HepG2 (cell line): ENCODE results near the gene HDAC5. TPM values are rescaled to one million over a fixed set of nuclear protein-coding genes. Genes with fewer than 3 reads are reported as not detected.

Experiments
- NCOA5 ChIP-seq: sonication (generic); formaldehyde crosslinking; IDR thresholded peaks from 2 replicates; pipeline ENCODE4 v1.4.0; 2020; ENCODE audit warnings: missing genetic modification reagents
- SNRNP70 ChIP-seq: fragments of 200-400 bp; formaldehyde crosslinking; IDR thresholded peaks from 2 replicates; pipeline ENCODE4 v1.6.1; 2017; ENCODE audit warnings: mild to moderate bottlenecking, low read depth, low read length, moderate library complexity
- TEAD3 ChIP-seq: optimal IDR thresholded peaks from 2 replicates; pipeline ENCODE3; 2016; ENCODE audit warnings: borderline replicate concordance
- TRIM24 ChIP-seq: sonication (generic); formaldehyde crosslinking; IDR thresholded peaks from 2 replicates; pipeline ENCODE4 v1.8.0; 2022; ENCODE audit warnings: mild to moderate bottlenecking, missing genetic modification reagents
- TSC22D2 ChIP-seq: sonication (generic); formaldehyde crosslinking; IDR thresholded peaks from 2 replicates; pipeline ENCODE4 v1.5.1; 2020; ENCODE audit warnings: missing genetic modification reagents, mild to moderate bottlenecking, borderline replicate concordance
- ZNF224 ChIP-seq: sonication (generic); formaldehyde crosslinking; IDR thresholded peaks from 2 replicates; pipeline ENCODE4 v1.5.0; 2020; ENCODE audit warnings: mild to moderate bottlenecking, missing genetic modification reagents
- ZNF24 ChIP-seq: fragments of 450-650 bp; IDR thresholded peaks from 2 replicates; pipeline ENCODE4 v1.6.1; 2017; ENCODE audit warnings: antibody characterized with exemption, mild to moderate bottlenecking
- ZNF367 ChIP-seq: sonication (generic); formaldehyde crosslinking; IDR thresholded peaks from 2 replicates; pipeline ENCODE4 v1.4.0; 2020; ENCODE audit warnings: missing genetic modification reagents, borderline replicate concordance
- ZNF484 ChIP-seq: sonication (generic); formaldehyde crosslinking; IDR thresholded peaks from 2 replicates; pipeline ENCODE4 v1.5.1; 2020; ENCODE audit warnings: mild to moderate bottlenecking, low read depth, missing genetic modification reagents, borderline replicate concordance
- ZNF567 ChIP-seq: sonication (generic); formaldehyde crosslinking; IDR thresholded peaks from 2 replicates; pipeline ENCODE4 v1.8.1; 2023; ENCODE audit warnings: mild to moderate bottlenecking, missing genetic modification reagents, borderline replicate concordance
- ZNF792 ChIP-seq: IDR thresholded peaks from 2 replicates; pipeline ENCODE4 v1.6.1; 2016
- ZSCAN21 ChIP-seq: sonication (generic); formaldehyde crosslinking; IDR thresholded peaks from 2 replicates; pipeline ENCODE4 v1.8.0; 2022; ENCODE audit warnings: mild to moderate bottlenecking, missing genetic modification reagents, moderate library complexity, borderline replicate concordance
- ZSCAN31 ChIP-seq: sonication (generic); formaldehyde crosslinking; IDR thresholded peaks from 2 replicates; pipeline ENCODE4 v1.5.0; 2020; ENCODE audit warnings: low read depth, mild to moderate bottlenecking, missing genetic modification reagents
- ZSCAN9 ChIP-seq: IDR thresholded peaks from 2 replicates; pipeline ENCODE4 v1.6.1; 2016; ENCODE audit warnings: borderline replicate concordance
- polyA plus RNA-seq, 8 experiments: library from polyadenylated mRNA; depleted of rRNA in 3 of 8; stranded (reverse) in 7 of 8; unstranded in 1 of 8; fragments of >200 nt; fragmentation: Illumina TruSeq in 4 of 8; extraction: Trizol in 4 of 8; gene quantifications; 2 replicates each; pipeline versions ENCODE4 v1.2.1 to v1.2.3, GENCODE V29; 2011 to 2016; ENCODE audit warnings: low read depth in 4 of 8, missing spikeins in 1 of 8, mixed read lengths in 1 of 8; ENCODE audit not compliant: insufficient read depth in 1 of 8
- total RNA-seq, 5 experiments: library from RNA; depleted of rRNA; stranded (reverse); fragments of >200 nt; fragmentation: Illumina TruSeq; extraction: Trizol; gene quantifications; 2 replicates each; pipeline ENCODE4 v1.2.3, GENCODE V29; 2016; ENCODE audit warnings: low read depth in 1 of 5
- TF ChIP-seq, protein P1 (sequence below): sonication (generic); formaldehyde crosslinking; IDR thresholded peaks from 2 replicates; pipeline ENCODE4 v1.8.0; 2022; ENCODE audit warnings: missing genetic modification reagents, mild to moderate bottlenecking, borderline replicate concordance
- TF ChIP-seq, protein P2 (sequence below): sonication (generic); formaldehyde crosslinking; IDR thresholded peaks from one replicate; pipeline ENCODE4 v1.5.1; 2020; ENCODE audit warnings: mild to moderate bottlenecking, missing genetic modification reagents; ENCODE audit errors: not compliant biosample characterization
- TF ChIP-seq, protein P3 (sequence below): sonication (generic); formaldehyde crosslinking; IDR thresholded peaks from 2 replicates; pipeline ENCODE4 v1.5.1; 2020; ENCODE audit warnings: missing genetic modification reagents, mild to moderate bottlenecking, borderline replicate concordance
- TF ChIP-seq, protein P4 (sequence below): sonication (generic); formaldehyde crosslinking; IDR thresholded peaks from 2 replicates; pipeline ENCODE4 v1.4.0; 2020; ENCODE audit warnings: low read depth, mild to moderate bottlenecking, missing genetic modification reagents

The HDAC5 gene
- total and polyA plus RNA-seq, 2 of the 13 experiments (the other 11 are each of a cell fraction or from before 2014, with no cell fraction given): 46.4 to 85.4 TPM

DNA sequence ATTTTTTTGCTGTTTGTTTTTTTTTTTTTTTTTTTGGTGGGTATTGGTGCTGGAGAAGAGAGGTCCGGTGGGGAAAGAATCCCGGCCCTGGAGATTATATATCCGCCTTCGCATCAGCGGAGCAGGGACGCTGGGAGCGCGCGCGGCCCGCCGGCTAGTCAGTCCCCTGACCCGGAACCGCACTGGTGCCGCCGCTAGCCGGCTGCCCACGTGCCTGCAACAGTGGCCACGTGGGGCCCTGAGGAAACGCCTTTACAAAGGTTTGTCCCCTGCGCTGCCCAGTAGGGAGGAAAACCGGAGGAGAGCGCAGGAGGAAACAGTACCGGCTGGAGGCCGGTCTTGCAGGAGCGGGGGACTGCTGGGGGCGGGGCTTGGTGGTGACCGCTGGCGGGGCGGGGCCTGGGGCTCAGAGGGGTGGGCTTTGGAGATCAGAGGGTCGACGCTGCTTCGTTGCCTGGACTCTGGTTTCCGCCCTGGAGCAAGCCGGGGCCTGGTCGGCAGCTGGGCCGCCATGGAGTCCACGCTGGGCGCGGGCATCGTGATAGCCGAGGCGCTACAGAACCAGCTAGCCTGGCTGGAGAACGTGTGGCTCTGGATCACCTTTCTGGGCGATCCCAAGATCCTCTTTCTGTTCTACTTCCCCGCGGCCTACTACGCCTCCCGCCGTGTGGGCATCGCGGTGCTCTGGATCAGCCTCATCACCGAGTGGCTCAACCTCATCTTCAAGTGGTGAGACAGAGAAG lies 52.8 kb downstream of the HDAC5 start, which contains the start of gene G6PC3 (continued):
- TF ChIP-seq, protein P1, sequence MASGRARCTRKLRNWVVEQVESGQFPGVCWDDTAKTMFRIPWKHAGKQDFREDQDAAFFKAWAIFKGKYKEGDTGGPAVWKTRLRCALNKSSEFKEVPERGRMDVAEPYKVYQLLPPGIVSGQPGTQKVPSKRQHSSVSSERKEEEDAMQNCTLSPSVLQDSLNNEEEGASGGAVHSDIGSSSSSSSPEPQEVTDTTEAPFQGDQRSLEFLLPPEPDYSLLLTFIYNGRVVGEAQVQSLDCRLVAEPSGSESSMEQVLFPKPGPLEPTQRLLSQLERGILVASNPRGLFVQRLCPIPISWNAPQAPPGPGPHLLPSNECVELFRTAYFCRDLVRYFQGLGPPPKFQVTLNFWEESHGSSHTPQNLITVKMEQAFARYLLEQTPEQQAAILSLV (CRISPR knock-in tag): peak; percentile 88
- TF ChIP-seq, protein P2, sequence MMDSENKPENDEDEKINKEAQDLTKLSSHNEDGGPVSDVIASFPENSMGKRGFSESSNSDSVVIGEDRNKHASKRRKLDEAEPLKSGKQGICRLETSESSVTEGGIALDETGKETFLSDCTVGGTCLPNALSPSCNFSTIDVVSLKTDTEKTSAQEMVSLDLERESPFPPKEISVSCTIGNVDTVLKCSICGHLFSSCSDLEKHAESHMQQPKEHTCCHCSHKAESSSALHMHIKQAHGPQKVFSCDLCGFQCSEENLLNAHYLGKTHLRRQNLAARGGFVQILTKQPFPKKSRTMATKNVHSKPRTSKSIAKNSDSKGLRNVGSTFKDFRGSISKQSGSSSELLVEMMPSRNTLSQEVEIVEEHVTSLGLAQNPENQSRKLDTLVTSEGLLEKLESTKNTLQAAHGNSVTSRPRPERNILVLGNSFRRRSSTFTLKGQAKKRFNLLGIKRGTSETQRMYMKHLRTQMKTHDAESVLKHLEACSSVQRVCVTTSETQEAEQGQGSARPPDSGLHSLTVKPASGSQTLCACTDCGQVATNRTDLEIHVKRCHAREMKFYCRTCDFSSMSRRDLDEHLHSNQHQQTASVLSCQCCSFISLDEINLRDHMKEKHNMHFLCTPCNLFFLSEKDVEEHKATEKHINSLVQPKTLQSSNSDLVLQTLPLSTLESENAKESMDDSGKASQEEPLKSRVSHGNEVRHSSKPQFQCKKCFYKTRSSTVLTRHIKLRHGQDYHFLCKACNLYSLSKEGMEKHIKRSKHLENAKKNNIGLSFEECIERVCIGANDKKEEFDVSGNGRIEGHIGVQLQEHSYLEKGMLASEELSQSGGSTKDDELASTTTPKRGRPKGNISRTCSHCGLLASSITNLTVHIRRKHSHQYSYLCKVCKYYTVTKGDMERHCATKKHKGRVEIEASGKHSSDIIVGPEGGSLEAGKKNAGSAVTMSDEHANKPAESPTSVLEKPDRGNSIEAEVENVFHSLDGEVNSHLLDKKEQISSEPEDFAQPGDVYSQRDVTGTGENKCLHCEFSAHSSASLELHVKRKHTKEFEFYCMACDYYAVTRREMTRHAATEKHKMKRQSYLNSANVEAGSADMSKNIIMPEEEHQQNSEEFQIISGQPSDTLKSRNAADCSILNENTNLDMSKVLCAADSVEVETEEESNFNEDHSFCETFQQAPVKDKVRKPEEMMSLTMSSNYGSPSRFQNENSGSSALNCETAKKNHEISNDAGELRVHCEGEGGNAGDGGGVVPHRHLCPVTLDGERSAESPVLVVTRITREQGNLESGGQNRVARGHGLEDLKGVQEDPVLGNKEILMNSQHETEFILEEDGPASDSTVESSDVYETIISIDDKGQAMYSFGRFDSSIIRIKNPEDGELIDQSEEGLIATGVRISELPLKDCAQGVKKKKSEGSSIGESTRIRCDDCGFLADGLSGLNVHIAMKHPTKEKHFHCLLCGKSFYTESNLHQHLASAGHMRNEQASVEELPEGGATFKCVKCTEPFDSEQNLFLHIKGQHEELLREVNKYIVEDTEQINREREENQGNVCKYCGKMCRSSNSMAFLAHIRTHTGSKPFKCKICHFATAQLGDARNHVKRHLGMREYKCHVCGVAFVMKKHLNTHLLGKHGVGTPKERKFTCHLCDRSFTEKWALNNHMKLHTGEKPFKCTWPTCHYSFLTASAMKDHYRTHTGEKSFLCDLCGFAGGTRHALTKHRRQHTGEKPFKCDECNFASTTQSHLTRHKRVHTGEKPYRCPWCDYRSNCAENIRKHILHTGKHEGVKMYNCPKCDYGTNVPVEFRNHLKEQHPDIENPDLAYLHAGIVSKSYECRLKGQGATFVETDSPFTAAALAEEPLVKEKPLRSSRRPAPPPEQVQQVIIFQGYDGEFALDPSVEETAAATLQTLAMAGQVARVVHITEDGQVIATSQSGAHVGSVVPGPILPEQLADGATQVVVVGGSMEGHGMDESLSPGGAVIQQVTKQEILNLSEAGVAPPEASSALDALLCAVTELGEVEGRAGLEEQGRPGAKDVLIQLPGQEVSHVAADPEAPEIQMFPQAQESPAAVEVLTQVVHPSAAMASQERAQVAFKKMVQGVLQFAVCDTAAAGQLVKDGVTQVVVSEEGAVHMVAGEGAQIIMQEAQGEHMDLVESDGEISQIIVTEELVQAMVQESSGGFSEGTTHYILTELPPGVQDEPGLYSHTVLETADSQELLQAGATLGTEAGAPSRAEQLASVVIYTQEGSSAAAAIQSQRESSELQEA (CRISPR knock-in tag): peak; percentile 92
- TF ChIP-seq TRIM24 (no peak), SNRNP70 (no peak), TEAD3 (CRISPR knock-in tag) (peak; percentile 71), TSC22D2 (CRISPR knock-in tag) (peak; percentile 39; the same call in 1 of the 2 replicates), ZSCAN31 (CRISPR knock-in tag) (peak; percentile 96), ZNF367 (CRISPR knock-in tag) (peak; percentile 14; the same call in 1 of the 2 replicates), ZNF567 (CRISPR knock-in tag) (peak; percentile 95; the same call in 1 of the 2 replicates), ZSCAN9 (CRISPR knock-in tag) (peak; percentile 99), ZNF224 (CRISPR knock-in tag) (peak; percentile 31), NCOA5 (CRISPR knock-in tag) (no peak), ZNF24 (no peak), ZNF792 (CRISPR knock-in tag) (peak; percentile 98; the same call in 1 of the 2 replicates), ZSCAN21 (CRISPR knock-in tag) (peak; percentile 91), ZNF484 (0 out of 2 replicates have a peak, but pooled peaks have one; percentile 60)
- TF ChIP-seq, protein P3, sequence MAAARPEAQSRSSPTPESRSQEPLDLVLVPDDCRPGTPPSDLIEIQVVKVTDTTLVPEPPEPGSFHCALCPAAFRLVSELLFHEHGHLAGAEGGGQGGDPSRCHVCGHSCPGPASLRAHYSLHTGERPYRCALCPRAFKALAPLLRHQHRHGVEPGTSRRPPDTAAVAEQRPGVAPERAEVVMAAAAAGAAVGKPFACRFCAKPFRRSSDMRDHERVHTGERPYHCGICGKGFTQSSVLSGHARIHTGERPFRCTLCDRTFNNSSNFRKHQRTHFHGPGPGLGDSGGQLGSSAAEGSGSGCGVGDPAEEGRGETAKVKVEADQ (CRISPR knock-in tag): peak; percentile 76; the same call in 1 of the 2 replicates
- TF ChIP-seq, protein P4, sequence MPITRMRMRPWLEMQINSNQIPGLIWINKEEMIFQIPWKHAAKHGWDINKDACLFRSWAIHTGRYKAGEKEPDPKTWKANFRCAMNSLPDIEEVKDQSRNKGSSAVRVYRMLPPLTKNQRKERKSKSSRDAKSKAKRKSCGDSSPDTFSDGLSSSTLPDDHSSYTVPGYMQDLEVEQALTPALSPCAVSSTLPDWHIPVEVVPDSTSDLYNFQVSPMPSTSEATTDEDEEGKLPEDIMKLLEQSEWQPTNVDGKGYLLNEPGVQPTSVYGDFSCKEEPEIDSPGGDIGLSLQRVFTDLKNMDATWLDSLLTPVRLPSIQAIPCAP (CRISPR knock-in tag): peak; percentile 30; the same call in 1 of the 2 replicates
